ENCODE data around the gene BOK. TPM values are rescaled to one million over a fixed set of nuclear protein-coding genes. Genes with fewer than 3 reads are reported as not detected.

BOK gene
- total RNA-seq, 1 donor from 2014 or later, result not detected

DNA sequence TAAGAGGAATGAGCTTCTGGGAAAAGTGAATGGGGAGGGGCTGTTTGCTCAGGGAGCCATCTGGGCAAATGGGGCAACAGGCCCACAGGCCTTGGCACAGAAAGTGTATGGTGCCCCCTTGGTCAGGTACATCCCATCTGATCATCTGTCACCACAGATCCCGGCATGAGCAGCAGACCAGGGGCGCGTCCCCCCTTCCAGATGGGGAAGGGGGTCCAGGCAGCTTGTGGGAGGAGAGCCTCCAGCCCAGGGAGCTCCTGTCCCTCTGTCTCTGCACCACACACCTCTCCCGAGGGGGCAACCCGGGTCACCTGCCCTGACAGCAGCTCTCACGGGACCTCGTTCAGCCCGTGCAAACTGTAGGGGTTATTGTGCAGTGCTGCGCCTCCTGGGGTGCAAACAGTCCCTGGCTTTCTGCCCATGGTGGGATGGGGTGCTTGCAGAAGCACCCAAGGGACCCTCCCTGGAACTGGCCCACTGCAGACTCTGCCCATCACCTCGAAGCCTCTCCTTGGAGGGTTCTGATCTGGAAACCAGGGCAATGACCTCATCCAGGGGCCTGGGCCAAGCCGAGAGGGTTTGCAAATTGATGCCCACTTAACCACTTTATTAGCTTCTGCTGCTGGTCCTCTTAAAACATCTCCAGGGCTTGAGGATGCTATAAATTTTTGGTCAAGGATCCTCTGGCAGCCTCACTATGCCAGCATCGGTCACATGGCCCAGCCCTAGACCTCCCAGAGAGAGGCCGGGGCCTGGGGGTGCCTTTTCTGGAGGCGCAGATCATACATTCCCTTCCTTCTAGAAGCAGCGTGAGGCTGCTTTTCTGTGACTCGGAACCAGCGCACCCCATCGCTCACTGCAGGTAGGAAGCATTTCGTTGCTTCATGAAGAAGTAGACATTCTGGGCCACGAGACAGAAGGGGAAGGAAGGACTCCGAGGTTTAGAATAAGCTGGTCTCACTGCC lies 7.6 kb upstream of the BOK start:
- intact Hi-C loops (cut with micrococcal nuclease), result no loop called here
- TF ChIP-seq, protein P1, sequence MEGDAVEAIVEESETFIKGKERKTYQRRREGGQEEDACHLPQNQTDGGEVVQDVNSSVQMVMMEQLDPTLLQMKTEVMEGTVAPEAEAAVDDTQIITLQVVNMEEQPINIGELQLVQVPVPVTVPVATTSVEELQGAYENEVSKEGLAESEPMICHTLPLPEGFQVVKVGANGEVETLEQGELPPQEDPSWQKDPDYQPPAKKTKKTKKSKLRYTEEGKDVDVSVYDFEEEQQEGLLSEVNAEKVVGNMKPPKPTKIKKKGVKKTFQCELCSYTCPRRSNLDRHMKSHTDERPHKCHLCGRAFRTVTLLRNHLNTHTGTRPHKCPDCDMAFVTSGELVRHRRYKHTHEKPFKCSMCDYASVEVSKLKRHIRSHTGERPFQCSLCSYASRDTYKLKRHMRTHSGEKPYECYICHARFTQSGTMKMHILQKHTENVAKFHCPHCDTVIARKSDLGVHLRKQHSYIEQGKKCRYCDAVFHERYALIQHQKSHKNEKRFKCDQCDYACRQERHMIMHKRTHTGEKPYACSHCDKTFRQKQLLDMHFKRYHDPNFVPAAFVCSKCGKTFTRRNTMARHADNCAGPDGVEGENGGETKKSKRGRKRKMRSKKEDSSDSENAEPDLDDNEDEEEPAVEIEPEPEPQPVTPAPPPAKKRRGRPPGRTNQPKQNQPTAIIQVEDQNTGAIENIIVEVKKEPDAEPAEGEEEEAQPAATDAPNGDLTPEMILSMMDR (IDR thresholded peaks at IDR 0.05), result no peak
- no peaks in the 10 kb centered on the region for H3K36me3 Mint-ChIP-seq (ENCODE audit: low read depth)
- ChIA-PET CTCF (no interaction called here), POLR2A (no interaction called here)
- no peak overlapping the region for H3K27ac Mint-ChIP-seq
- no peaks in the 10 kb centered on the region for H3K9me3 Mint-ChIP-seq
- H3K4me3 Mint-ChIP-seq, result no peak overlapping the region
- H3K27me3 Mint-ChIP-seq, result peaks cover 38% of the 10 kb centered on the region
- no peaks in the 10 kb centered on the region for H3K4me1 Mint-ChIP-seq
- DNase-seq, result no peak
- no peak for ATAC-seq (ENCODE audit: low read depth)

DNA sequence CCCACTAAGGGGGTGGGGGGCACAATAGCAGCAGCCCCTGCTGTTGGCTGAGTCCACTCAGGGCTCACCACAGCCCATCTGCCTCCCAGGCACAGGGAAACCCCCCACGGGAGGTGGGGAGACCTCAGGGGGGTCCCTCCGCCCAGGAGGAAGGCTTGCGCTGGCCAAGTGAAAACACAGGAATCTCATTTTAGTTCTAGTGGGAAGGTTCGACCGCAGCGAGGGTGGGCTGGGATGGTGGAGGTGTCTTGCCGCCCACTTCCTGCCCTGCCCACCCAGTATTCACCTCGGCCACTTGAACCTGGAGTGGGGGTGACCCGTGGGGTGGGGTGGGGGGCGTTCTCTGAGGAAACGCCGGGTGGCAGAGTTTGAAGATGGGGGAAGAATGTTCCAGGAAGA lies 6.9 kb upstream of the BOK start:
- Mint-ChIP-seq H3K36me3 (ENCODE audit: low read depth) (peaks cover under 1% of the 10 kb centered on the region), H3K27me3 (peaks cover 41% of the 10 kb centered on the region), H3K4me3 (no peak overlapping the region), H3K27ac (no peak overlapping the region), H3K9me3 (peaks cover under 1% of the 10 kb centered on the region), H3K4me1 (no peaks in the 10 kb centered on the region)
- intact Hi-C loops (cut with micrococcal nuclease), result no loop called here
- CTCF ChIA-PET, result no interaction called here
- ATAC-seq (ENCODE audit: low read depth) (no peak), DNase-seq (no peak)
- TF ChIP-seq, protein P1 (IDR thresholded peaks at IDR 0.05), result no peak
- POLR2A ChIA-PET, result no interaction called here

DNA sequence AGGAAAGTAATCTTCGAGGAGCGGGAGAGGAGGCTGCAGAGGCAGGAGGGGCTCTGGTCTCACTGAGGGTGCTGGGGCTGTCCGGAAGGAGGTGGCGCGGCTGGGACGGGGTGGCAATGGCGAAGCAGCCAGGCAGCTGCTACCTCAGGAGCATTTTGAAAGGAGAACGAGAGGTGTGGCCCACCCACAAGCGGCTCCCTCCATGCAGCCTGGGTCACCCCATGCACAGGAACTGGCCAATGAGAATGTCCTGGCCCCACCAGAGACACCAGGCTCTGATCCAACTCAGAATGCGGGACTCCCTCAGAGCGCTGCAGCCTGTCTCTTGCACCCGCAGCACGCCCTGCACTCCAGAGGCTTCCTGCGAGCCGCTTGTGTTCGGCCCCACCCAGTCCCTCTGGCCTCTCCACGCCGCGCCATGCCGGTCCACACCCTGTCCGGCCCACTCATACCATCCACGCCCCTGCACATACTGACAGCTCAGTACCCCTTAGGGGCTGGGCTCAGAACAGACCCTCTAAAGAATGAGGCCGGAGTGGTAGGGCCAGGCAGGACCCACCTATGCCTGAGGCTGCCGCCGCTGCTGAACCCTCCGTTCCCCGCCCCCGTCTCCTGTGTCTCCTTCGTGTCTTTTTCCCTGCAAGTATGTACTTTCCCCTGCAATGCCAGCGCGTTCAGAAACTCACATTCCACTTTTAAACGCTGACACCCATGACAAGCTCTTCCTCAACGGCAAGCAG lies 6.4 kb upstream of the BOK start:
- Mint-ChIP-seq H3K36me3 (ENCODE audit: low read depth) (peaks cover 1% of the 10 kb centered on the region), H3K27me3 (peaks cover 42% of the 10 kb centered on the region), H3K4me1 (no peaks in the 10 kb centered on the region), H3K27ac (no peak overlapping the region), H3K4me3 (no peak overlapping the region), H3K9me3 (peaks cover 4% of the 10 kb centered on the region)
- POLR2A ChIA-PET, result no interaction called here
- ATAC-seq (ENCODE audit: low read depth), result no peak
- TF ChIP-seq, protein P1 (IDR thresholded peaks at IDR 0.05), result no peak
- CTCF ChIA-PET, result no interaction called here
- intact Hi-C loops (cut with micrococcal nuclease), result no loop called here
- DNase-seq, result no peak

DNA sequence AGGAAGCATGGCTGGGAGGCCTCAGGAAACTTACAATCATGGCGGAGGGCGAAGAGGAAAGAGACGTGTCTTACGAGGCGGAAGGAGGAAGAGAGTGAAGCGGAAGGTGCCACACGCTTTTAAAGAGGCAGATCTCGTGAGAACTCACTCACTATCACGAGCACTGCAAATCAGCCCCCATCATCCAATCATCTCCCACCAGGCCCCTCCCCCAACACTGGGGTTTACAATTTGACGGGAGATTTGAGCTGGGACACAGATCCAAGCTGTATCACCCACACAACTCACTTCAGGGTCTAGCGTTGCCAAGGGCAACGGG lies 5.1 kb upstream of the BOK start:
- Mint-ChIP-seq H3K27me3 (peaks cover 49% of the 10 kb centered on the region), H3K36me3 (ENCODE audit: low read depth) (peaks cover 4% of the 10 kb centered on the region), H3K9me3 (peaks cover 14% of the 10 kb centered on the region), H3K4me3 (no peak overlapping the region), H3K4me1 (peaks cover 4% of the 10 kb centered on the region), H3K27ac (no peak overlapping the region)
- ChIA-PET POLR2A (no interaction called here), CTCF (no interaction called here)
- TF ChIP-seq, protein P1 (IDR thresholded peaks at IDR 0.05), result no peak
- DNase-seq, result no peak
- ATAC-seq (ENCODE audit: low read depth), result no peak
- intact Hi-C loops (cut with micrococcal nuclease), result no loop called here

DNA sequence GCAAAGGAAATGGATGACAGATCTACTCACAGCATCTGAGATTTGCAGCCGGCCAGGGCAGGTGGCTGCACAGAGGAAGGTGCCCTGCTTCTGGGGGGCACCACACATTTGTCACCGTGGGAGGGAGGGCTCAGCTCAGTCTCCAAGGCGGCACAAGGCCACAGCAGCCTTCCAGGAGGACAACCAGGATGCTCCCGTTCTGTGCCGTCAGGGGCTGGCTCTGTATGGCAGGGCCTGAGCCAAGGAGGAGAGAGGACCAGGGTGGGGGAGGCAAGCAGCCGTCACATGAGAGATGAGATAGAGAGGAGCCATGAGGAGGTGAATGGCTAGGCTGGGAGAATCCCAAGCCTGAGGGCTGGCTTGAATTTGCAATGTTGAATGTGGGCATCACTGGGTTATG lies 4.6 kb upstream of the BOK start:
- no peak overlapping the region for H3K4me3 Mint-ChIP-seq
- H3K27me3 Mint-ChIP-seq, result peaks cover 46% of the 10 kb centered on the region
- CTCF ChIA-PET, result no interaction called here
- H3K27ac Mint-ChIP-seq, result no peak overlapping the region
- POLR2A ChIA-PET, result no interaction called here
- DNase-seq, result no peak
- peaks cover 4% of the 10 kb centered on the region for H3K4me1 Mint-ChIP-seq
- TF ChIP-seq, protein P1 (IDR thresholded peaks at IDR 0.05), result no peak
- ATAC-seq (ENCODE audit: low read depth), result no peak
- H3K9me3 Mint-ChIP-seq, result peaks cover 14% of the 10 kb centered on the region
- intact Hi-C loops (cut with micrococcal nuclease), result no loop called here
- peaks cover 4% of the 10 kb centered on the region for H3K36me3 Mint-ChIP-seq (ENCODE audit: low read depth)
